ENCODE results near the gene PKLR. TPM values are rescaled to one million over a fixed set of nuclear protein-coding genes. Genes with fewer than 3 reads are reported as not detected.

PKLR gene
- polyA plus RNA-seq, 1 of the 3 experiments (the other 2 are of a cell fraction) = not detected

- H2AFZ ChIP-seq (ENCODE audit: low read depth) = no peak overlapping the region
- H3K9me2 ChIP-seq = no peaks in the 10 kb centered on the region
- H3K4me1 ChIP-seq (ENCODE audit: control insufficient read depth in 1 of 2, insufficient read depth in 2 of 2, low read depth in 1 of 2, low read length in 1 of 2) = peaks cover 0 to 12% of the 10 kb centered on the region in 2 experiments; a peak in 2 of 4 replicates
- CTCF ChIA-PET = interaction anchor here (1.5 to 13.2 kb wide), 4 partner anchors 11 to 60 kb away, joined by 4 to 126 read pairs (median 7); partner anchors contain the start of gene ENTREP3
- H3K4me2 ChIP-seq = no peak overlapping the region
- no peak for TF ChIP-seq ELF1 (IDR thresholded peaks at IDR 0.05)
- no peak for TF ChIP-seq GATA2 (CRISPR knock-in tag; IDR thresholded peaks at IDR 0.05)
- WGBS (ENCODE audit: low lambda C conversion rate) = 77% methylated on average over 2 of the region's 2 CpGs
- H3K4me3 ChIP-seq (ENCODE audit: low read depth in 2 of 2, low read length in 1 of 2) = no peak overlapping the region
- POLR2A ChIA-PET = no interaction called here
- H3K27ac ChIP-seq (ENCODE audit: low read depth in 2 of 2, low read length in 1 of 2) = no peak overlapping the region
- H3K27me3 ChIP-seq (ENCODE audit: insufficient read depth) = no peaks in the 10 kb centered on the region
- H3K79me2 ChIP-seq (ENCODE audit: insufficient read depth) = peaks cover 33% of the 10 kb centered on the region
- H3K36me3 ChIP-seq (replicated peaks in 1 of 2; ENCODE audit: control insufficient read depth in 1 of 2, insufficient read depth in 2 of 2, low read length in 1 of 2) = peaks cover 59 to 77% of the 10 kb centered on the region in 2 experiments
- no peaks in the 10 kb centered on the region for H3K9me3 ChIP-seq
- peaks cover 36% of the 10 kb centered on the region for H3F3A ChIP-seq (replicated peaks; ENCODE audit: insufficient read depth)
- no peak overlapping the region for H3K9ac ChIP-seq
- H4K20me1 ChIP-seq (ENCODE audit: insufficient read depth) = peaks cover 11% of the 10 kb centered on the region
- no peak for DNase-seq
These were observed 33.9 kb downstream of the PKLR start for GRCh38 chr1:155267373-155267772.

DNA sequence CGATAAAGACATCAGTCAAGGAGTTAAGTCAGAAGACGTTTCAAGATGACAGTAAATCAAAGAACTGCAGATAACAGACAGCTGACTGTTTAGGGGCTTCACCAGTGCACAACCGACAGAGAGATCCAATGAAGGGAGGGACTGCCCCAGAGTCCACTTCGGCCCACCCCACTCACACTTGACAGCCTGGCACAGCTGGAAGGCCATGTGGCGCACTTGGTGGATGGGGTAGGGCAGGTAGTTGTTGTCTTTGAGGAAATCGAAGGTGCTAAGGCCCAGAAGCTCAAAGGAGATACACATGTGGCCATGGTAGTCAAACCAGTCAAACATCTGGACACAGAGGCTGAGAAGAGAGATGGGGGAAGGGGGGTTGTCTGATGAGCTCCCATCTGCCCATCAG lies 34.7 kb downstream of the PKLR start:
- no peak overlapping the region for H3K4me2 ChIP-seq
- no peak for DNase-seq
- H3K36me3 ChIP-seq (replicated peaks in 1 of 2; ENCODE audit: control insufficient read depth in 1 of 2, insufficient read depth in 2 of 2, low read length in 1 of 2) = peaks cover 57 to 75% of the 10 kb centered on the region in 2 experiments
- peaks cover 0 to 7% of the 10 kb centered on the region in 2 experiments; a peak in 1 of 4 replicates for H3K4me1 ChIP-seq (ENCODE audit: control insufficient read depth in 1 of 2, insufficient read depth in 2 of 2, low read depth in 1 of 2, low read length in 1 of 2)
- H2AFZ ChIP-seq (ENCODE audit: low read depth) = no peak overlapping the region
- no peaks in the 10 kb centered on the region for H3K9me2 ChIP-seq
- no peak overlapping the region for H3K27ac ChIP-seq (ENCODE audit: low read depth in 2 of 2, low read length in 1 of 2)
- POLR2A ChIA-PET = interaction anchor here (0.6 to 1.0 kb wide), 3 partner anchors 12 to 39 kb away, joined by 3 read pairs; partner anchors contain the start of gene ENTREP3
- 98% methylated on average over 6 of the region's 6 CpGs for WGBS (ENCODE audit: low lambda C conversion rate)
- H3K79me2 ChIP-seq (ENCODE audit: insufficient read depth) = peaks cover 29% of the 10 kb centered on the region
- peaks cover 6% of the 10 kb centered on the region for H4K20me1 ChIP-seq (ENCODE audit: insufficient read depth)
- CTCF ChIA-PET = interaction anchor here (0.7 to 13.2 kb wide), 7 partner anchors 10 to 59 kb away, joined by 3 to 126 read pairs (median 4); partner anchors contain the start of gene ENTREP3
- H3F3A ChIP-seq (replicated peaks; ENCODE audit: insufficient read depth) = peaks cover 41% of the 10 kb centered on the region
- TF ChIP-seq GABPA (IDR thresholded peaks at IDR 0.05; ENCODE audit: low read depth) = no peak
- no peak for TF ChIP-seq SIN3A (IDR thresholded peaks at IDR 0.05; ENCODE audit: borderline replicate concordance, low read depth, low read length)
- TF ChIP-seq YY1 (IDR thresholded peaks at IDR 0.05; ENCODE audit: low read depth) = no peak
- no peak for TF ChIP-seq NFIC (IDR thresholded peaks at IDR 0.05; ENCODE audit: borderline replicate concordance)
- no peak for TF ChIP-seq EP300 (IDR thresholded peaks at IDR 0.05; ENCODE audit: borderline replicate concordance in 1 of 2, low read depth in 1 of 2, low read length in 1 of 2)
- TF ChIP-seq GATA2 (CRISPR knock-in tag; IDR thresholded peaks at IDR 0.05) = no peak
- no peak for TF ChIP-seq FOXJ3 (CRISPR knock-in tag; IDR thresholded peaks at IDR 0.05)
- TF ChIP-seq TEAD4 (IDR thresholded peaks at IDR 0.05; ENCODE audit: borderline replicate concordance, insufficient read depth) = no peak
- TF ChIP-seq RCOR1 (IDR thresholded peaks at IDR 0.05; ENCODE audit: low read length) = no peak
- no peak for TF ChIP-seq USF2 (IDR thresholded peaks at IDR 0.05; ENCODE audit: borderline replicate concordance, low read depth, low read length)
- no peak for TF ChIP-seq FOSL2 (IDR thresholded peaks at IDR 0.05; ENCODE audit: borderline replicate concordance, low read depth)
- no peak for TF ChIP-seq PBX3 (IDR thresholded peaks at IDR 0.05)
- TF ChIP-seq RXRA (IDR thresholded peaks at IDR 0.05; ENCODE audit: borderline replicate concordance, low read depth) = no peak
- no peak overlapping the region for H3K4me3 ChIP-seq (ENCODE audit: low read depth in 2 of 2, low read length in 1 of 2)
- H3K9me3 ChIP-seq = no peaks in the 10 kb centered on the region
- no peaks in the 10 kb centered on the region for H3K27me3 ChIP-seq (ENCODE audit: insufficient read depth)
- no peak overlapping the region for H3K9ac ChIP-seq
